Measurements from ENCODE around the gene MAPKAP1. TPM values are rescaled to one million over a fixed set of nuclear protein-coding genes. Genes with fewer than 3 reads are reported as not detected.

MAPKAP1 gene
- total RNA-seq, 2 donors from 2014 or later = 53.8 to 72.1 TPM

DNA sequence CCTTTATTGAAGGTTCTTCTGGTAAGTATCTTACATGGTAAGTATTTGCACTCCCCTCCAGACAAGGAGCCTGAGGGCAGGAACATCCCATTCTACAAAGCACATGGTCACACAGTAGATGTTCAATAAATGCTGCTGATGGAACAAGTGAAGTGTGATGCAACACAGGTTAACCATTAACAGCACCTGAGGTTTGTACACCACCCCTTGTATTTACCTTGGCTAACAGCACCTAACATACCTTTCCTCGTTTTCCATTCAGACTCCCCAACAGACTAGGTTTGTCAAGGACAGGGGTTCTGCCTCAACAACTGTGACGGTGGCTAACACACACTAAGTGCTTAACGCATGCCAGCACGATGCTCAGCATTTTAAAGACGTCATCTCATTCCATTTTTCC lies 213.6 kb downstream of the MAPKAP1 start:
- DNase-seq (ENCODE audit: low spot score in 2 of 2) = no peak
- ATAC-seq = no peak
- Mint-ChIP-seq H3K9me3 (no peaks in the 10 kb centered on the region), H3K36me3 (no peaks in the 10 kb centered on the region), H3K27ac (no peak overlapping the region)

GRCh38 chr9:125492719-125493118 lies 214.3 kb downstream of the MAPKAP1 start:
- no peaks in the 10 kb centered on the region for H3K36me3 Mint-ChIP-seq
- no peaks in the 10 kb centered on the region for H3K9me3 Mint-ChIP-seq
- no peak overlapping the region for H3K27ac Mint-ChIP-seq
- no peak for DNase-seq (ENCODE audit: low spot score in 2 of 2)
- no peak for ATAC-seq

DNA sequence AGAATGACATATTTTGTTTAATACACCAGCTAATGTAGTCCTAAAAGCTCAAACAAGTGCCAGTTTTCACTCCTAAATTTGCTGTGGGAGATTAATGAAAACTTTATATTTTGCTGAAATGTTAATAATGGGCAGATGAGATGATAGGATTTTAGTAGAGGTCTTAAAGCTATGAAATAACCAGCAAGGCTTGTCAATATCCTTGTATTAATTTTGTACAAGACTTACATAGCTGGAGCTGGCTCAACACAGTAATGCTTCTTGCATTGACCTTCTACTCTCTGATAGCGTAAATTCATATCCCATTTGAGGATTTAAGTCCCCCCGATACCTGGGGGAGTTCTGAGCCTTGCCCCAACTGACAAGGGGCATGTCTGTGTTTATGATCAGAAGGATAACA lies 219.2 kb downstream of the MAPKAP1 start:
- ATAC-seq = no peak
- H3K36me3 Mint-ChIP-seq = no peaks in the 10 kb centered on the region
- no peaks in the 10 kb centered on the region for H3K9me3 Mint-ChIP-seq
- no peak for DNase-seq (ENCODE audit: low spot score in 2 of 2)
- no peak overlapping the region for H3K27ac Mint-ChIP-seq

GRCh38 chr9:125486576-125486975 lies 220.4 kb downstream of the MAPKAP1 start:
- Mint-ChIP-seq H3K9me3 (no peaks in the 10 kb centered on the region), H3K36me3 (no peaks in the 10 kb centered on the region), H3K27ac (peak overlapping the region in 1 of 2 donors; percentile 70)
- DNase-seq (ENCODE audit: low spot score in 2 of 2) (no peak), ATAC-seq (no peak)

- H3K9me3 Mint-ChIP-seq = no peaks in the 10 kb centered on the region
- H3K36me3 Mint-ChIP-seq = no peaks in the 10 kb centered on the region
- no peak for ATAC-seq
- H3K27ac Mint-ChIP-seq = no peak overlapping the region
- no peak for DNase-seq (ENCODE audit: low spot score in 2 of 2)
Measured at GRCh38 chr9:125486152-125486508, 220.9 kb downstream of the MAPKAP1 start.

GRCh38 chr9:125485471-125486151 lies 221.4 kb downstream of the MAPKAP1 start:
- no peaks in the 10 kb centered on the region for H3K36me3 Mint-ChIP-seq

GRCh38 chr9:125484350-125485282 lies 222.4 kb downstream of the MAPKAP1 start:
- Mint-ChIP-seq H3K36me3 (peaks cover 0 to 8% of the 10 kb centered on the region in 2 donors), H3K27ac (no peak overlapping the region), H3K9me3 (no peaks in the 10 kb centered on the region)
- no peak for ATAC-seq
- DNase-seq (ENCODE audit: low spot score in 2 of 2) = no peak

More at GRCh38 chr9:125485471-125486151, 221.4 kb downstream of the MAPKAP1 start:
- no peak for ATAC-seq
- H3K9me3 Mint-ChIP-seq = no peaks in the 10 kb centered on the region
- DNase-seq (ENCODE audit: low spot score in 2 of 2) = no peak
- peak overlapping the region in 1 of 2 donors; percentile 23 for H3K27ac Mint-ChIP-seq

DNA sequence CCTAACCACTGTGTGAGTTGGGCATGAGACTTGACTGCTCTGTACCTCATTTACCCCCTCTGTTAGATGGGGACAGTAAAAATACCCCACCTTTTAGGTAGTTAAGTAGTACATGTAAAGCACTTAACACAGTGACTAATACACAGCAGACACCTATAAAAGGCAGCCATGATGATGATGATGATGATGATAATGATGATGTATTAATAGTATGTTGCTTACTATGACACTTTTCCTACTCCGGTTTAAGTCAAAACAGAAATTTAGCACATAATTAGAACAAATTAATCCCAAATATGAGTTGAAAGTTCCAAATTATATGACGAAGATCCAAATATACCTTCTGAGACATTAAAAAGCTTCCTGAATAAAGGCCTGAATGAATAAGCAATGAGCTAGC lies 223.3 kb downstream of the MAPKAP1 start:
- ATAC-seq = no peak
- no peak overlapping the region for H3K27ac Mint-ChIP-seq
- no peak for DNase-seq (ENCODE audit: low spot score in 2 of 2)
- H3K36me3 Mint-ChIP-seq = peaks cover 0 to 9% of the 10 kb centered on the region in 2 donors
- H3K9me3 Mint-ChIP-seq = no peaks in the 10 kb centered on the region

DNA sequence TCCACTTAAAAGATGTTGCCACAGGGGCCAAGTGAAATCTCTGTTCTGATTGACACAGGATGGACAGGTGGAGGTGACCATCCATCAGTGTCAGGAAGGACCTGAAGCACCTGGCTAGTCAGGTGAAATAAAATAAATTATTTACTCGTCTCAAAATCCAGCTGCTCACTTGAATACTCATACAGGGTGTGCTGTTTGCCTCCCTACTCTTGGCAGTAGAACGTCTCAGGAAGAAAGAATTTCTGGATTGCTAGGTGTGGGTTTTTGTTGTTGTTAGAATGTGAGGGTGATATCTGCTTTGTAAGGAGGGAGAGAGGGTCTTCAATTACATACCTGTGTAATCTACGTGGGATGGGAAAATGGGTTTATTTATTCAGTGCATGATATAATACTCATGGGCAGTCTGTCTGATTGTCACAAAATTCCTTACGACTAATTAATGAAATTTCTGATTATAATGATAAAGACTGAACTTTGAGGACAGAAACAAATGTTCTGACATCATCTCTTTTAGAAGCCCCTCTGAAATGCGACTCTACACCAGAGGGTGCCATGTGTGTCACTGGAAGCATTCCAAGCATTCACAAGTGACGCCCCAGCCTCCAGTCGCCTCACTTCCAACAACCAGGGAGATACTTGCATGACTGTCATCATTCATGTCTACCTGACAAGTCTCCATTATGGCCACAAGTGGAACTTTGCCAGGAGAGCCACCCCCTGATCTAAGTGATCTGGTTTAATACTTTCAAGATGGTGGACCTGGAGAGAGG lies 227.0 kb downstream of the MAPKAP1 start:
- peaks cover 0 to 21% of the 10 kb centered on the region in 2 donors for H3K36me3 Mint-ChIP-seq
- no peak for ATAC-seq
- H3K27ac Mint-ChIP-seq = no peak overlapping the region
- DNase-seq (ENCODE audit: low spot score in 2 of 2) = no peak
- no peaks in the 10 kb centered on the region for H3K9me3 Mint-ChIP-seq

DNA sequence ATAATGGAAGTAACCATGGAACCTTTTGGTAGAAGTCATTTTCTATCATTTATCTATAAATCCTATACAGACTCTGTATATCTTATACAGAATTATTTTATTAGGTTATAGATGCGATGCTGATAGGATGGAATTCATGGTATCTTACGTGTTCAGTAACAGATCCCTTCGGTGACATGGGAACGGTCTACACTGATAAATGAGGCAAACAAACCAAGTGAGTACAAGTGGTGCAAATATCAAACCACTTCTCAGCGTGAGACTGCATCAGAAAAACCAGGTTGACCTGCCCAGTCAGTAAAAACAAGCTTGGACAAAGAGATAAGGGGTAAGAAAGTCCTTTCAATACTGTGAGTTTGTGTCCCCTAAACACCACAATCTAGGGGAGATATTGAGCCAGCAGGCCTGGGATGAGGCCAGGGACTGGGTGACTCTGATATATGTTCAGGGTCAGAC lies 229.9 kb downstream of the MAPKAP1 start:
- no peaks in the 10 kb centered on the region for H3K9me3 Mint-ChIP-seq
- H3K27ac Mint-ChIP-seq = no peak overlapping the region
- H3K36me3 Mint-ChIP-seq = peaks cover 0 to 21% of the 10 kb centered on the region in 2 donors
- DNase-seq (ENCODE audit: low spot score in 2 of 2) = no peak
- ATAC-seq = no peak

GRCh38 chr9:125476645-125477044 lies 230.4 kb downstream of the MAPKAP1 start:
- no peaks in the 10 kb centered on the region for H3K9me3 Mint-ChIP-seq
- ATAC-seq = no peak

DNA sequence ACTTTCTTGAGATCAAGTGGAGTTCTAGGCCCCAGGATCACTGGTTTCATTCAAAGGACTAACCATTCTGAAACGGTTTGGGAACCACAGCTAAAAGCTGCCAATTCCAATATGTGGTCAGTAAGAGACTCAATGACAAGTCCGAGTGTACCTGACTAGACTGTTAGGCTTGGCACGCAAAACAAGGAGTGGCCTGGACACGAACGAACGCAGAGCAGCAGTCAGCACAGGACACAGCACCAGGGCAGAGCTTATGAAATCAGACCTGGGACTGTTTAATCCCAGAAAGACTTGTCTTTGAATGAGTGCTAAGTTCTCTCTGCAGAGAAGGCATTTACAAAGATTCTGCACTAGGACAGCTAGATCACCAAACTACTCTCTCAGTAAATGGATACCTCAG lies 231.6 kb downstream of the MAPKAP1 start:
- DNase-seq (ENCODE audit: low spot score in 2 of 2) (no peak), ATAC-seq (no peak)
- Mint-ChIP-seq H3K36me3 (peaks cover 0 to 20% of the 10 kb centered on the region in 2 donors), H3K9me3 (no peaks in the 10 kb centered on the region), H3K27ac (no peak overlapping the region)

More at GRCh38 chr9:125476645-125477044, 230.4 kb downstream of the MAPKAP1 start:
- Mint-ChIP-seq H3K36me3 (peaks cover 0 to 21% of the 10 kb centered on the region in 2 donors), H3K27ac (no peak overlapping the region)
- DNase-seq (ENCODE audit: low spot score in 2 of 2) = no peak

DNA sequence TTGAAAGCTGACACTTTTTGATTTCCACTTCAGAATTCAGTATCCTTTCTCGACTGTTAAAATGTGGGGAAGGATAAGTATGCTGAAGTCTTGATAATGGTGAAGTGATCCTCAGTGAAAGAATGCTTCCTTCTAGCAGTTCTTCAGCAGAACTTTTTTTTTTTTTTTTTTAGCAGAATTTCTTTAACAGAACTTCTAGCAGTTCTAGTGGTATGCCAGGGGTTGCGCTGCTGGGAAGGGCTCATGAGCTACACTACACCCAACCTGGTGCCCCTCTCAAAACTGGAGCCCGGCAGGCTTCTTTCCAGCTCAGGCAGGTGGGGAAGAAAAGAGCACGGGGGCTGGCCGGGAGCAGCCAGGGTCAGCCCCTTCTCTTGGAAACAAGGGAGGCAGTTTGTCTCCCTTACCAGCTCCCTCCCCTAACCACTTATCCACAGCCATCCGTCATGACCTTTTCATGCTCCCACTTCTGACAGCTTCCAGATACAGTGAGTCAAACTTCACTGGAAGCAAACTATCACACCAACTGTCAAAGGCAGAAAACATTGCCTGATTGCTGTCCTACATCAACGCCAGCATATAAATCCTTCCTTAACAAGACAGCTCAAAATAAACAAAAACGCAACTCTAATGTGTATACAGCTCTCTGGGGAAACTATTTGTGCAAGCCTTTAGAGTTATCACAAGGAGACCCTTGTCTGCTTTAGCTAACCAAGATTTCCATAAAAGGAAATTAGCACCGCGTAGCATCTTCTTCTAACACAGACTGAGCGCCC lies 233.9 kb downstream of the MAPKAP1 start:
- H3K9me3 Mint-ChIP-seq = no peaks in the 10 kb centered on the region
- H3K36me3 Mint-ChIP-seq = peaks cover 0 to 12% of the 10 kb centered on the region in 2 donors

GRCh38 chr9:125472562-125472925 lies 234.5 kb downstream of the MAPKAP1 start:
- H3K9me3 Mint-ChIP-seq = no peaks in the 10 kb centered on the region
- DNase-seq (ENCODE audit: low spot score in 2 of 2) = no peak
- ATAC-seq = no peak
- H3K27ac Mint-ChIP-seq = no peak overlapping the region
- H3K36me3 Mint-ChIP-seq = peaks cover 0 to 11% of the 10 kb centered on the region in 2 donors

More for the DNA sequence above, 233.9 kb downstream of the MAPKAP1 start:
- ATAC-seq (no peak), DNase-seq (ENCODE audit: low spot score in 2 of 2) (no peak)
- peak overlapping the region in 1 of 2 donors; percentile 24 for H3K27ac Mint-ChIP-seq

- ATAC-seq (no peak), DNase-seq (ENCODE audit: low spot score in 2 of 2) (no peak)
- Mint-ChIP-seq H3K27ac (no peak overlapping the region), H3K36me3 (peaks cover 0 to 6% of the 10 kb centered on the region in 2 donors), H3K9me3 (no peaks in the 10 kb centered on the region)
Measured at GRCh38 chr9:125470767-125471580, 236.0 kb downstream of the MAPKAP1 start.
